GM18861 (cell line): Measurements from ENCODE around the gene ROM1.
"Not testable (repeated sequence)": the region's sequence is repeated elsewhere in the genome, so short reads cannot be mapped to it uniquely, and the experiment has no call there.

ENCODE experiments used
- ATAC-seq: cut with Tn5 transposase; IDR thresholded peaks from one replicate; pipeline ENCODE4 v1.9.1; 2021; ENCODE audit not compliant: unreplicated experiment

Gene ROM1

DNA sequence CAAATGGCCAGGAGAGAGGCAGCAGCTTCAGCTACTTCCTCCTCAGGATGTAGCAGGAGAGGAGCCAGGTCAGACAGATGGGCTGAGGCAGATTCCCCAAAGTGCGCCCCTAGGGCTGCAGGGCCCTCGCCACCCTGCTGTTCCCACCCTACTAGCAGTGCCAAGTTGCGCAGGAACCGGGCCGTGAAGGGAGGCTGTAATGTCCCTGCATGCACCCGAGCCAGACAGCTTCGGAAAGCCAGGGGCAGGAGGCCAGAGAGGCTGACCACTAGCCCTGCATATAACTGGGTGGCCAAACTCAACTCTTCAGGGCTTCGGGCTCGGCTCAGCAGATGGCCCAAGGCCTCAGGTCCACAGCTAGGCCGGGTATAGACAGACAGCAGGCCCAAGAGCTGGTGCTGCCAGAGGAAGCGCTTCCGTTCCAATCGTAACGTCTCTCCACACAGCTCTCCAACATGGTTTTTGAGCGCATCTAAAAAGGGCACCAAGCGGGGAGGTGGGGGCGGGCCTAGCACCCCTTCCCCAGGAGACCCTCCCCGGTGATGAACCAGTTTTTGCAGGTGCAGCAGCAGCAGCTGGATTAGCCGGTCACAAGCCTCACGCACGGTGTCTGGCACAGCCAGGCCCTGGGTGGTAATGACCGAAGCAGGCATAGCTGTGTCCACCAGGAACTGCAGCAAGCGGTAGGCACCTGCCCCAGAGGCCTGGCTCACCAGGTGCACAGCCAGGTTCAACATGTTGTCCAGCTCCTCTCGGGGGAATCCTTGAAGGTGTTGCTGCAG, 35.3 kb downstream of the ROM1 start:
- no peak for ATAC-seq

DNA sequence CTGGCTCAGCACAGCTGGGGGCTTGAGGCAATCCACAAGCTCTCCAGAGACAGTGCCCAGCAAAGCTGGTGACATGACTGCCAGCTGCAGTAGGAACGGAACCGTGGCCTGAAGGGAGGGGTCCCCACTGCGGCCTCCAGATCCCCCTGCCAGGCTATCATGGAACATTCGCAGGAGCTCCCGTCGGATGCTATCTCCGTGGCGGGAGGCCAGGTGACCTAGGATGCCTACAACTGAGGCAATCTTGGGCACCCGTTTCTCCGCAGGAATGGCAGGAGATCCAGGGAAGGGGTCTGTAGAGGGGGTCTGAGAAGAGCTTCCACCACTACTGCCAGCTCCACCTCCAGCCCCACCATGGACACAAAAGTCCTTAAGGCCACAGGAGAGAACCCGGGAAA, 35.9 kb downstream of the ROM1 start:
- ATAC-seq = no peak

DNA sequence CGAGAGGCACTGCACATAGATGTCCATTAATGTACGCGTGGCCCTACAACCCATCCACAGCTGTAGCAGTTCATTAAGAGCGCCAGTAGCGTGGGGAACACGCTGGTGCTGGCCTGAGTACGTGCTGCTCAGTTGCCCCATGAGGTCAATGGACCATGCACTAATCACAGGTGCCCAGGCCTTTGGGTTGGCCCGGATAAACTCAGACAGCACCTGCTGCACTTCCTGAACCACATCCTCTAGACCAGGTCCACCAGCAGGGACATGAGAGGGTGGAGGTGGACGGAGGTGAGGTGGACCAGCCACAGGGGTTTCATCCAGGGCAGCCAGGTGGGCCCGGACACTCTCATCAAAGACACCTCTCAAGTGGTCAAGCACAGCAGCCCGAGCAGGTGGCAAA, 36.4 kb downstream of the ROM1 start:
- ATAC-seq = no peak

- ATAC-seq = not testable (repeated sequence)
Measured at GRCh38 chr11:62650283-62650682, 37.2 kb downstream of the ROM1 start.

- no peak for ATAC-seq
Measured at GRCh38 chr11:62652161-62653006, 39.3 kb downstream of the ROM1 start.

DNA sequence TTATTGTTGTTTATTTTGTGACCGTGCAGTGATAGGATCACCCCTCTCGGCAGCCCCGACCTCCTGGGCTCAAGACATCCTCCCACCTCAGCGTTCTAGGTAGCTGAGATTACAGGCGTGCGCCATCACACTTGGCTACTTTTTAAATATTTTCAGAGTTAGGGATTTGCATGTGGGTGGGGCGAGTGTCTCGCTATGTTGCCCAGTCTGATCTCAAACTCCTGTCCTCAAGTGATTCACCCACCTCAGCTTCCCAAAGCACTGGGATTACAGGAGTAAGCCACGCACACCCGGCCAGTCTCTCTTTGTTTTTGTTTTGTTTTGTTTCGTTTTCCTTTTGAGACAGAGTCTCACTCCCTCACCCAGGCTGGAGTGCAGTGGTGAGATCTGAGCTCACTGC, 41.2 kb downstream of the ROM1 start:
- no peak for ATAC-seq

- ATAC-seq = no peak
Measured at GRCh38 chr11:62656796-62657429, 43.9 kb downstream of the ROM1 start.

DNA sequence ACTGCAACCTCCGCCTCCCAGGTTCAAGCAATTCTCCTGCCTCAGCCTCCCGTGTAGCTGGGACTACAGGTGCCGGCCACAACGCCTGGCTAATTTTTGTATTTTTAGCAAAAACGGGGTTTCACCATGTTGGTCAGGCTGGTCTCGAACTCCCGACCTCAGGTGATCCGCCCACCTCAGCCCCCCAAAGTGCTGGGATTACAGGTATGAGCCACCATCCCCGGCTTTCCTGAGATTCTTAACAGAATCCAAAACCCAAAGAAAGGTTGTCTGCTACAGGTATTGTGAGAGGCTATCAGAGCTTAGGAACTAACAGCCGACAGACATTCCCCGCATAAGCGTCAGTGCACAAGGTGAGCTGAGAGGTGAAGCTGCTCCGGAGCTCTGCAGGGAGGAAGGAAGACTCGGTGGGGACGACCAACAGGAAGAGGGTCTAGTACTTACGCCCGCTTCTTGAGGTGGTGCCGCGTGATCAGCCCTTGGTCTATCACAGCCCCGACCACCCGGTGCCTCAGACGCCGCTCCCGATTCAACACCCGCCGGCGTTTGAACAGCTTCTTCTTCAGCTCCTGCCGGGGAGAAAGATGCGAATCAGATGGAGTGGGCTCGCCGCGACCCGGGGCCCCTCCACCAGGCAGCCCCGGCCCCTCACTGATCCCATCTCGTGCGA, 51.5 kb downstream of the ROM1 start:
- peak; percentile 10 for ATAC-seq
